GM18519 (cell line): ENCODE data around the gene ABHD14A.

Experiments used
- ATAC-seq: cut with Tn5 transposase; IDR thresholded peaks from one replicate; pipeline ENCODE4 v1.9.1; 2021; ENCODE audit warnings: mild to moderate bottlenecking, moderate library complexity; ENCODE audit not compliant: unreplicated experiment, low FRiP score

ABHD14A gene

DNA sequence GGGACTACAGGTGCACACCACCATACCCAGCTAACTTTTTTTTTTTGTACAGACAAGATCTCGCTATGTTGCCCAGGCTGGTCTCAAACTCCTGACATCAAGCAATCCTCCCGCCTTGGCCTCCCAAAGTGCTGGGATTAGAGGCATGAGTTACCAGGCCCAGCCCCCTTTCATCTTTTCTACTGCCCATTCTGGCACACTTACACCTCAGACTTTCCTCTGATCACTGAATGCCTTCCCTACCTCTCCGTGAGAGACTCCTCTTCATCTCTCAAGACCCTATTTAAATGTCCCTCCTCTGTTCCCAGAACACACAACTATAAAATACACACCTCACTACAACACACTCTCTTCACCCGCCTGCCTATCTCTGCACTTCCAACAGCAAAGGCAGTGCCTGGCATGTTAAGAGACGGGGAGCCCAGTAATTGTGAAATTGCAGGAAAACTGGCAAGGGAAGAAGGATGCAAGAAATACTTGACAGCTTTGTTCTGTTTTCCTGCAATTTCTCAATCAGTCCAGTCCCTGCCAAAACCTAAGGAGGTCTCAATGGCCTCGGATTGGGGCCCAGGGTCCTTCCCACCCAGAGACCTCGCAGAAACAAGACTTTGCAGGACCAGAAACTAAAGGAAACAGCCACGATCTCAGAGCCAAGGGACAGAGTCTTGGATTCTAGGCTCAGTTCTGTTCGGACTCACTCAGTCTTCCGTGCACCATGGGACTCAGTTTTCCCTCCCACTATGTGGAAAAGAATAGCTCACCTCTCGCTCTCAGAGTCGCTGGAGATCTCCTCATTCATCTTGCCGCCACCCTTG lies 34.0 kb upstream of the ABHD14A start:
- ATAC-seq: no peak

DNA sequence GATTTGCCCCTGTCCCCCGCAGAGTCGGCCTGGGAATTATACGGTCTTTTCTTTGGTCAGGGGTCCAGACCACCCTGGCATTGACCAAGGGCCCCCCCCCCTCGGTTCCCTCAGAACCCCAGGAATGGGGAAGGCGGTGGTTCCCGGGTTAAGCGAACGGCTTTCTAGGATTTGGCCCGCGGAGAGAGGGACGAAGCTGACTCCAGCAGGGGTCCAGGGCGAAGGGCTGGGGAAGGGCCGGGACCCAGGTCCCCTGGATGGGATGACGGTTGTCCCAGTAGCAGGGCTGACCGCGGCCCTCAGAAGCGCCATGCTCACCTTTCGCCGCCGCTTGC lies 33.4 kb upstream of the ABHD14A start:
- ATAC-seq: no peak

DNA sequence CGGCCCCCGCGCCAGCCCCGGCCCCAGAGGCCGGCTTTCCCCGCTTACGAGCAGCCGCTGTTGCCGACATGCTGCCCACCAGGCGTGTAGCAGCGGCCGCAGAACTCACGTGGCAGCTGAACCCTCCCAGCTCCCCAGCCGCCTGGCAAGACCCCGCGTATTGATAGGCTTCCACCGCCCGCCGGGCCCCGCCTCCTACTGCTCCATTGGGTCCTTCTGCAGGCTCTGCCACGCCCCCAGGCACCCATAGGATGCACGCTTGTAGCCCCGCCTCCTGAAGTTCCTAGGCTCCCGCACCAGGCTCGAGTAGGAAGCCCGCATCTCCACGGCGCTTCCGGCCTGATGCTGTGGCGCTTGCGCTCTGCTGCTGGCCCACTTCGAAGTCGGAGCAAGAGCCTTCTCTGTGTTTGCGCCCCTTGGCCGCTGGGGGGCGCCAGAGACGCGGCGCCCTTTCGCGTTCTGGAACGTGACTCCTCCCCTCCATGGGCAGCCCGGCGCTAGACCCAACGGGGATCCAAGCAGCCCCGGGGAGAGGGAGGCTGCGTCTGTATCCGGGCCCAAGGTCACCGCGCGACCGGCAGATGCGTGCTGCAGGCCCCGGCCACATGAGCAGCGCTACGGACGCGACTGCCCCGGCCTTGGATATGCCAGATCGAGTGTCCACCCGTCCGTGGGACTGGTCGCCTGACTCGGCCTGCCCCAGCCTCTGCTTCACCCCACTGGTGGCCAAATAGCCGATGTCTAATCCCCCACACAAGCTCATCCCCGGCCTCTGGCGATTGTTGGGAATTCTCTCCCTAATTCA lies 32.9 kb upstream of the ABHD14A start, which contains the start of the genes PARP3 and RRP9:
Gene PARP3 (plus strand): TSS at position 566 of the 805 bp plus-strand sequence. CDS start 993 bp downstream, outside the sequence.
Gene RRP9 (minus strand): TSS at position 107 of the 805 bp plus-strand sequence. CDS start 37 bp downstream, at position 70.
- peak; percentile 86 for ATAC-seq

DNA sequence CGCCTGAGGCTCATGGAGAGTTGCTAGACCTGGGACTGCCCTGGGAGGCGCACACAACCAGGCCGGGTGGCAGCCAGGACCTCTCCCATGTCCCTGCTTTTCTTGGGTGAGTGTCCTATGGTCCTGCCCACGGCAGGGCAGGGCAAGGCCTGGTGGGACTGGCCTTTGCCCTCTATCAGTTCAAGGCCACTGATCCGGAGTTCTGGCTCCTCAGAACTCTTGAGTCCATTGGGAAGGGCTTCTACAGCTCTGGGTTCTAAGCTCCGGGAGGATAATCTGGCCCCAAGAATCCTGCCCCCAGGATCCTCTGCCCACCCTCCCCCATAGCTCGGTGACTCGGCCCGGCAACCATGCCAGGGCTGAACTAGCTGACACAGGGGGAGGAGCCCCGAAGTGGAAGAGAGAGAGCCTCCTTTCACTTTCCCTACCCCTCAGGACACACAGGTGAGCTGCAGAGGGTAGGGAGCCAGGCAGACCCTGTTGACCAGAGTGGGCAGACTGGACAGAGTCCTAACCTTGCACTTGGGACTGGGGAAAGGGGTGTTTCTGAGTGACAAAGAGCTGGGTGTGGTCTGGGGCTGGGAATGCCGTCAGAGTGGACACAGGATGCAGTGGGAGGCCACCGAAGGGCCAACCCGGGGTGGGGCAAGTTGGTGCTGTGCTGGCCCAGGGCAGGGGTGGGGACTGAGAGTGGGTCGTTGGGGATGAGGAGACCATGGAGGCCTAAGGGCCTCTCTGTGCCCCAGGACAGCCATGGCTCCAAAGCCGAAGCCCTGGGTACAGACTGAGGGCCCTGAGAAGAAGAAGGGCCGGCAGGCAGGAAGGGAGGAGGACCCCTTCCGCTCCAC lies 32.0 kb upstream of the ABHD14A start:
- ATAC-seq: no peak

DNA sequence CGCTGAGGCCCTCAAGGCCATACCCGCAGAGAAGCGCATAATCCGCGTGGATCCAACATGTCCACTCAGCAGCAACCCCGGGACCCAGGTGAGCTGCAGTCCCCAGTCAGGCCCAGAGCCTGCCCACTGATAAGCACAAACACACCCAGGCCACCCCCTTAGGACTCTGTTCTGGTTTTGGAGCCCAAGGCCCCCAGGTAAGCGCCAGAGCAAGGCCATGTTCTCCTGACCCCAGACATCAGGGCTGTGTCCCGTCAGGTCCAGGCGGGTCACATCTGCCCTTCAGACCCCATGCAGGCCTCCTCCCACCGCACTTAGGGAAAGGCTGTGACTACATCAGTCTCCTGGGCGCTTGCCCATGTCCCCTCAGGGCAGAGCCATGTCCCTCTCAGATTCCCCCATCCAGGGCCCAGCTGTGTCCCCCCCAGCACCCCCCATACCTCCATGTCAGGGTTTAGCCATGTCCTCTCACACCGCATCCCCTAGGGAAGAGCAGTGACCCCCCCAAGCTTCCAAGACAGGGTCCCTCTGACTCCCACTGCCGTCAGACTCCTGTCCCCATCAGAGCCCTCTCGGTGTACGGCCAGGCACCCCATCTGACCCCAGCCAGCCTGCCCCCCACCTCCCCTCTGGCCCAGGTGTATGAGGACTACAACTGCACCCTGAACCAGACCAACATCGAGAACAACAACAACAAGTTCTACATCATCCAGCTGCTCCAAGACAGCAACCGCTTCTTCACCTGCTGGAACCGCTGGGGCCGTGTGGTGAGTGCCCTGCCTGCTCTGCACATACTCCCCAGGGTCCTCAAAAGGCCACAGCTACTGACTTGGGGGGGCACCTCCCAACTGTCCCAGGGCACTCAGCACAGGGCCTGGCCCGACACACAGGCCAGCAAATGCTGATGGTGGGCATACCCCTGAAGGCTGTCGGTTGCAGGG lies 31.1 kb upstream of the ABHD14A start:
- no peak for ATAC-seq

DNA sequence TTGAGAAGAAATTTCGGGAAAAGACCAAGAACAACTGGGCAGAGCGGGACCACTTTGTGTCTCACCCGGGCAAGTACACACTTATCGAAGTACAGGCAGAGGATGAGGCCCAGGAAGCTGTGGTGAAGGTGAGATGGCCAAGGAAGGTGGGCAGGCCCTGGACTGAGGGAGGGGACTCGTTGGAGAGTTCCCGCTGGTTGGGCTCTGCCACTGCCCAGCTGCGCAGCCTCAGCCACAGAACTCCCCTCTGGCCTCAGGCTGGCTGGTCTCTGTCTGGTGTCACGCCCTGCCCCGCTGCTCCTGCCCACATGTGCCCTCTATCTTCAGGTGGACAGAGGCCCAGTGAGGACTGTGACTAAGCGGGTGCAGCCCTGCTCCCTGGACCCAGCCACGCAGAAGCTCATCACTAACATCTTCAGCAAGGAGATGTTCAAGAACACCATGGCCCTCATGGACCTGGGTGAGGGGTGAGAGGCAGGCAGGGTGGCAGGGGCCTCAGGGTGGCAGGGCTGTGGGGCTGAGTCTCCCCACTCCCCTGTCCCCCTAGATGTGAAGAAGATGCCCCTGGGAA lies 30.3 kb upstream of the ABHD14A start:
- ATAC-seq: no peak

DNA sequence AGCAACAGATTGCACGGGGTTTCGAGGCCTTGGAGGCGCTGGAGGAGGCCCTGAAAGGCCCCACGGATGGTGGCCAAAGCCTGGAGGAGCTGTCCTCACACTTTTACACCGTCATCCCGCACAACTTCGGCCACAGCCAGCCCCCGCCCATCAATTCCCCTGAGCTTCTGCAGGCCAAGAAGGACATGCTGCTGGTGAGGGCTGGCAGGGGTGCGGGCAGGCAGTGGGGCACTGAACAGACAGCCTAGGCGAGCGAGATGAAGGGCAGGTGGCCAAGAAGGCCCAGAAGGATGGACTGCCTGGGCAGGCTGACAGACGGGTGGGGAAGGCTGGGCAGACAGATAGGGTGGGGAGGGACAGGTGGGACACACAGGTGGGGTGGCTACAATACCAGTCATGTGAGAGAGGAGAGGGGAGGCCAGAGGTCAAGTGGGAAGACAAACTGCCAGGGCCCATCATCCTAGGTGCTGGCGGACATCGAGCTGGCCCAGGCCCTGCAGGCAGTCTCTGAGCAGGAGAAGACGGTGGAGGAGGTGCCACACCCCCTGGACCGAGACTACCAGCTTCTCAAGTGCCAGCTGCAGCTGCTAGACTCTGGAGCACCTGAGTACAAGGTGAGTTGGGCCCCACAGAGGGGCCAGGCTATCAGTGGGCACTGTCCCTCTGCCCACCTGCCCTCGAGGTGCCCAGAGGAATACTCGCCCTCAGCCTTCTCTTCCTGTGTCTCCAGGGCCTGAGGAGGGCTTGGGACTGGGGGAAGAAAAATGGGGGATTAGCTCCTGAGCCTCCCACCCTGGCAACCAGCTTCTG lies 29.6 kb upstream of the ABHD14A start:
- ATAC-seq: no peak

DNA sequence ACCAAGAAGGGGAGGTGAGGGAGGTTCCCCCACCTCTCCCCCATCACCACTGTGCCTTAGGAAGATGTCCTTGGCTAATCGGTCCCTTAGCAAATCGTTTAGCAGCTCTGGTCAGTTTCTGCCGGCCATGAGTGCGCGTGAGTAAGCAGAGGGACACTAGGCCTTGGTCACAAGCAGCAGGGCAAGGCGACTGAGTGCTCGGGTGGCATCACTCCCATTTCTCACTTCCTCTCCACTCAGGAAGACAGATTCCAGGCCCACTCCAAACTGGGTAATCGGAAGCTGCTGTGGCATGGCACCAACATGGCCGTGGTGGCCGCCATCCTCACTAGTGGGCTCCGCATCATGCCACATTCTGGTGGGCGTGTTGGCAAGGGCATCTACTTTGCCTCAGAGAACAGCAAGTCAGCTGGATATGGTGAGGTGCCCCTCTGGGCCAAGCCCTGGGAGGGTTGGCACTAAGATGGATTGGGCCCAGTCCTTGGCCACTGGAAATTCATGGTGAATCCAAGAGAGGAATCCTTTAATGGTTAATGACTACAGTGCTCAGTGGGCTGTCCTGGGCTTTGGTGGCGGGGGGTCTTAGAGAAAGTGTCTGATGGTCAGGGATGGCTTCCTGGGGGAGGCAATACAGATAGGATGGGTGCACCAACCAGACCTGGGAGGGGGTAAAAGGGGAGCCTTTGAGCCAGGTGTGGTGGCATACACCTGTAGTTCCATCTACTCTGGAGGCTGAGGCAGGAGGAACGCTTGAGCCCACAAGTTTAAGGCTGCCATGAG lies 28.7 kb upstream of the ABHD14A start:
- ATAC-seq: no peak

DNA sequence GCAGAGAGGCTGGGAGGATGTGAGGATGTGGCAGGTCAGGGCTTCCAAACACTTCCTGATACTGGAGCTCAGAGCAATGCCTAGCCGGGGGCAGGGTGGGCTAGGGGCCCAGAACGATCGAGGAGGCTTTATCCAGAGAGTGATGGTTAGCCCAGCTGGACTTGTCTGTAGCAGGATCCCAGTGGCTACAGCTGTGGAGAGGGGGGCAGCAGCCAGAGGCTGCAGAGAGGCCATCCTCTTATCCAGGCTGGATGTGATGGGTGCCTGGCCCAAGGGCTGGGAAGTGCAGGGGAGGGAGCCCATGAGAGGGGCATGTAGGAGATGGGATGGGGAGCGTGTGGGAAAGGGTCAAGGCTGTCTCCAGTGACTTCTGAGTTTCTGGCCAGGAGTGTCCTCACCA lies 28.1 kb upstream of the ABHD14A start:
- no peak for ATAC-seq

DNA sequence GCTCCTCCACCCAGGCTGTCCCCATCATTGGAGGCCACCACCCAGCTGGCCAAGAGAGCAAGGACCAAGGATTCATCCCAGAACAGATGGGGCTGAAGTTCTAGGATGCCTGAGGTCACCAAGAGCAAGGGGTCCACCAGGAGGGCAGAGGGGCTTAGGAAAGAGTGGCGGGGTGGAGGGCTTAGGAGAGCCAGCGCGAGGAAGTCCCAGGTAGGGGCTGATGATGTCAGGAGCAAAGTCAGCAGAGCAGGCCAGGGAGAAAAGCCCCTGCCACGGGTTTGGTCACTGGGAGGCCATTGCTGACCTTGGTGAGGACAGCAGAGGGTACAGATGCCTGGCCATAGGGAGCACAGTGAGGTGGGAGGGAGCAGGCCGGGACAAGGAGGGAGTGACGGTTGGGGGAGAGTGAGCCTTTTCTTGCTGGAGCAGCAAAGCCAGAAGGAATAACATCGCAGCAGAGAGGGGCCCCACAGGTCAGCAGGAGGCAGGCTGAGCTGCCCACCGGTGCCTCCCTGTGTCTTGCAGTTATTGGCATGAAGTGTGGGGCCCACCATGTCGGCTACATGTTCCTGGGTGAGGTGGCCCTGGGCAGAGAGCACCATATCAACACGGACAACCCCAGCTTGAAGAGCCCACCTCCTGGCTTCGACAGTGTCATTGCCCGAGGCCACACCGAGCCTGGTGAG lies 27.5 kb upstream of the ABHD14A start:
- ATAC-seq: no peak

DNA sequence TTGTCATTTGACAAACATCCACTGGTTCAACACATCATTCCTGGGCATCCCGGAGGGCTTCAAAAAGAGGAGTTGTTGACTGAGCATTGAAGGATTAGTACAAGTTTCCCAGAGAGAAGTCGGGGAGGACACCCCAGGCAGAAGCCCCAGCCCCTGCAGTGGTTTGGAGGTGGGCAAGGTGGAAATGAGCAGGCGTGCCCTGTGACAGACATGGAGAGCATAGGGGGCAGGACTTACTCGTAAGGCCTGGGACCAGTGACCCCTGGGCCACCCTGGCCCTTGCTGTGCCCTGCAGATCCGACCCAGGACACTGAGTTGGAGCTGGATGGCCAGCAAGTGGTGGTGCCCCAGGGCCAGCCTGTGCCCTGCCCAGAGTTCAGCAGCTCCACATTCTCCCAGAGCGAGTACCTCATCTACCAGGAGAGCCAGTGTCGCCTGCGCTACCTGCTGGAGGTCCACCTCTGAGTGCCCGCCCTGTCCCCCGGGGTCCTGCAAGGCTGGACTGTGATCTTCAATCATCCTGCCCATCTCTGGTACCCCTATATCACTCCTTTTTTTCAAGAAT lies 26.8 kb upstream of the ABHD14A start:
- no peak for ATAC-seq

DNA sequence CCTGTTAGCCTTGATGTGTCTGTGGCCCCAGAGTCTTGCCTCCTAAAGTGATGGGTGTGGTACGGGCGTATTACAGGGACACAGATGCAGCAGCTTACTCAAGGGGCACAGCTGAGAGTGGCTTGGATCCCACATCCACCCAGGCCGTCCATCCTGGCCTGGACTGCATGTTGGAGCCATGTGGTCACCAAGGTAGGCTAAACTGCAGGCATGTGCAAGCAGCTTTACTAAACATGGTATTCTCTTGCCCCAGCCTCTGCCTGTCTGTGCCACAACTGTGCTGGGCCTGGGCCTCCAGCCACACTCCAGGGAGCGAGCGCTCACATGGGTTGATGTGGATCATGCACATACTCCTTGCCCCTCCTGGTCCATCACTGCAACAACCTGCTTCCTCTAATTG lies 25.7 kb upstream of the ABHD14A start:
- ATAC-seq: no peak

DNA sequence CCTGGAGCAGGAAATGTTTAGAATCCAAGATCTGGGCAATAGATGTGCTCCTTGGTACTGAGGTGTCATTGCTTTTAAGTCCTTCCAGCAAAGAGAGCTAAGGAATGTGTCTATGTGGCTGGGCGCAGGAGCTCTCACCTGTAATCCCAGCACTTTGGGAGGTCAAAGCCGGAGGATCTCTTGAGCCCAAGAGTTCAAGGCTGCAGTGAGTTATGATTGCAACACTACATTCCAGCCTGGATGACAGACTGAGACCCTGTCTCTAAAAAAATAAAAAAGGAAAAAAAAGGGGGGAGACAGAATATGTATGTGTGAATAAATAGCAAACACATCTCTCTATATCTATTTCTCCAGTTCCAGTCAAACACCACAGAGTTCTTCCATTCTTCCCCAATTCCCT lies 24.0 kb upstream of the ABHD14A start:
- ATAC-seq: no peak

DNA sequence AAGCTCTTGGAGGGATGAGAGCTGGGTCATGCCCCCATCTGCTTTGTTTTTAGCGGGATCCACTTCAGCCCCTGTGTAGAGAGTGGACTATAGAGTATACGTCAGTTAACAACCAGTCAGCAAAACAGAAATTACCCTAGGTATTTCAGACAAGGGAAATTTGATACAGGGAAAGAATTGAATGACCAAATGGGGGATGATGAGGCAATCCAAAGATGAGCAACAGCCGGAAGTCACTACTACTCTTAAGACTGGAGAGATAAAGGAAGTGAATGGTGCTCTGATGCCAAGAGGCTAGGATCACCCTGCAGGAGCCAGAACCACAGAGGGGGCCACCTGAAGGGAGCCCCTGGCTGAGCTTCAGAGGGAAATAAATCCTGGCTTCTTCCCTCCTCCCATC lies 21.4 kb upstream of the ABHD14A start:
- ATAC-seq: no peak

DNA sequence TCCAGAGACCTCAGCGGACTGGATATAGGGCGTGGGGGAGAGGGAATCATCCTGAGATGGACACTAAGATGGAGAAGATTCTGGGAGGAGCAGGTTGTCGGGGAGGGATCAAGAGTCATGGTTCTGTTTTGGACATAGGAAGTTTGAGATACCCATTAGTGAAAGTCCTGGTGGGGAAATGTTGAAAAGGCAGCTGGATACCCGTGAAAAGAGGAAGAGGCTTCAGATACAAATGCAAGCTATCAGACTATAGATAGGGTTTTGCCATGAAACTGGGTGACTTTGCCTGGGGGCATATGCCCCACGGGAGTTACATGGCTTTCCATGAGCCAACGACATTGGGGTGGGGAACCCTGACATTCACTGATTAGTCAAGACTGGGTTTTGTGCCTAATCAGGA lies 20.8 kb upstream of the ABHD14A start:
- no peak for ATAC-seq

DNA sequence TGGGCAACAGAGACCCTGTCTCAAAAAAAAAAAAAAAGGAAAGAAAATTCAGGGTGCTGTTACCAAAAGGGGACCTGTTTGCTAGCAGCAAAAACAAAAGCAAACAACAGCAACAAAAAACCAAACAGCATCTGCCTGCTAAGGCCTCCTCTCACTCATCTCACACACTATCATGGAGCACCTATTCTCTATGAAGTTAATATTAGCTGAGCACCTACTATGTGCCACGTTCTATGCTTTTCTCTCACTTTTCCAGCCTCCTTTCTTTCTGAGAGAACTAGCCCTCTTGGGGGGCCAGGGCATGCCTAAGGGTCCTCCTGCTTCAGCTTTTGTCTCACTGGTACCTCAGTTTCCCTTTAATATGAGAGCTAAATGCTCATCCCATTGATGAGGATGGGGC lies 20.2 kb upstream of the ABHD14A start:
- no peak for ATAC-seq
